ENCODE data around the gene NARF. TPM values are rescaled to one million over a fixed set of nuclear protein-coding genes. Genes with fewer than 3 reads are reported as not detected.

Gene NARF
- total RNA-seq, 1 experiment from 2014 or later, result 16.5 TPM

DNA sequence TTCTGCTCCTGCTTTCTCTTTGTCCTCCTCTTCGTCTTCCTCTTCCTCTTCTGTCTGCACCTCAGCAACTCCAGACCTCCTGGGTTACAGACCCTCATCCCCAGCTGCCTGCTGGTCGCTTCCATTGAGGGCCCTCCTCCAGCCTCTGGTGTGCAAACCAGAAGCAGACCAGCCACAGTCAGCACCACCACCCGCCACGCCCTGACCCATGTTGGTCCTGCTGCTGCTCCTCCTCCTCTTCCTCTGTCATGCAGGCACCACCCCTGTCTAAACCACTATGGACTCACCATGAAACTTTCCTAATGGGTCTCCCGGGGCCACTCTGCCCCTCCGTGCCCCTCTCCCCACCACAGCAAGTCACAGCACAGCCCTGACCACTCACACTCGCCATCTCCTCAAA is 28.7 kb upstream of the NARF start:
- in situ Hi-C loops (cut with HindIII; ENCODE audit: low sequenced_read_pairs), result no loop called here
- no peak for DNase-seq (ENCODE audit: low spot score)

DNA sequence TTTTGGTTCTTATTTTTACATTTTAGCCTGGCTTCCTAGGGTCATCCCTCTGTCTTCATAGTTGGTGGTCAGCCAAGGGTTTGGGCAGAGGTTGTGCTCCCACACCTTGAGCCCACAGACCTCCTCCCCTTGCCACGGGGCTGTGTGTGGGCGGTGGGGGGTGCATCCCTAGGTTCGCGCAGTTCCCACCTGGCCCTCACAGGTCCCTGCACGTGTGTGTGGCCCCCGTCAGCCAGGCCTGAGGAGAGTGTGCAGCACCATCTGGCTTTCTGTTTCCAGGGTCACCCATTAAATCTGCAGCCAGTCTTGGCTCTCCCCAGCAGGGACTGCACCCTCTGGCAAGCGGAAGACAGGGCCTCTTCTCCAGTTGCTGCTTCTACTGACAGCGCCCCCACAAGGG is 26.5 kb upstream of the NARF start:
- in situ Hi-C loops (cut with HindIII; ENCODE audit: low sequenced_read_pairs), result no loop called here
- DNase-seq (ENCODE audit: low spot score), result no peak

DNA sequence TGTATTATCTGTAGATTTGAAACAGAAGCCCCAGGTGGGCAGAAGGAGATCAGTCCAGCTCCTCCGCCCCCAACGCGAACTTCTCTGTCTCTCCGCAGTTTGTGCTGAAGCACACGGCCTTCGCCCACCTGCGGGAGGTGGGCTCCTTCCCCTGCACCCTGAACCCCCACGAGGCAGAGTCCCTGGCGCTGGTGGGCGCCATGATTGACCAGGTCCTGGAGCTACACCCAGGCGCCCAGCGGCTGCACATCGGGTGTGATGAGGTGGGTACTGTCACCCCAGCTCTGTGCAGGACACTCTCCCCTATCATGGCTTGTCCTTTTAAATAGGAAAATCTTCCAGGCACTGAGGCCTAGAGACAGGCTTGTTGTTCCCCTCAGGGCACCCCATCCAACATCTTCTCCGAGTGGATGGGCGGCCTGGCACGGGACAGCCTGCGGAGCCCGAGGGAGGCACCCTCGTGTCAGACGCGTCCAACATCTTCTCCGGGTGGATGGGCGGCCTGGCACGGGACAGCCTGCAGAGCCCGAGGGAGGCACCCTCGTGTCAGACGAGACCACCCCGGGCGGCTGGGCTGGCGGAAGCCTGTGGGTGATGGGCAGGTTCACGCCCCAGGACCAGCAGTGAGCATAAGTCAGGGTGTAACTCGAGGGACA is 24.9 kb upstream of the NARF start:
- in situ Hi-C loops (cut with HindIII; ENCODE audit: low sequenced_read_pairs), result no loop called here
- DNase-seq (ENCODE audit: low spot score), result no peak

- in situ Hi-C loops (cut with HindIII; ENCODE audit: low sequenced_read_pairs), result no loop called here
- no peak for DNase-seq (ENCODE audit: low spot score)
Measured at GRCh38 chr17:82434216-82434565, 24.4 kb upstream of the NARF start.

- no peak for DNase-seq (ENCODE audit: low spot score)
- in situ Hi-C loops (cut with HindIII; ENCODE audit: low sequenced_read_pairs), result no loop called here
Measured at GRCh38 chr17:82435103-82435502, 23.4 kb upstream of the NARF start.

GRCh38 chr17:82435601-82436583 is 22.6 kb upstream of the NARF start:
- in situ Hi-C loops (cut with HindIII; ENCODE audit: low sequenced_read_pairs), result no loop called here
- DNase-seq (ENCODE audit: low spot score), result no peak

DNA sequence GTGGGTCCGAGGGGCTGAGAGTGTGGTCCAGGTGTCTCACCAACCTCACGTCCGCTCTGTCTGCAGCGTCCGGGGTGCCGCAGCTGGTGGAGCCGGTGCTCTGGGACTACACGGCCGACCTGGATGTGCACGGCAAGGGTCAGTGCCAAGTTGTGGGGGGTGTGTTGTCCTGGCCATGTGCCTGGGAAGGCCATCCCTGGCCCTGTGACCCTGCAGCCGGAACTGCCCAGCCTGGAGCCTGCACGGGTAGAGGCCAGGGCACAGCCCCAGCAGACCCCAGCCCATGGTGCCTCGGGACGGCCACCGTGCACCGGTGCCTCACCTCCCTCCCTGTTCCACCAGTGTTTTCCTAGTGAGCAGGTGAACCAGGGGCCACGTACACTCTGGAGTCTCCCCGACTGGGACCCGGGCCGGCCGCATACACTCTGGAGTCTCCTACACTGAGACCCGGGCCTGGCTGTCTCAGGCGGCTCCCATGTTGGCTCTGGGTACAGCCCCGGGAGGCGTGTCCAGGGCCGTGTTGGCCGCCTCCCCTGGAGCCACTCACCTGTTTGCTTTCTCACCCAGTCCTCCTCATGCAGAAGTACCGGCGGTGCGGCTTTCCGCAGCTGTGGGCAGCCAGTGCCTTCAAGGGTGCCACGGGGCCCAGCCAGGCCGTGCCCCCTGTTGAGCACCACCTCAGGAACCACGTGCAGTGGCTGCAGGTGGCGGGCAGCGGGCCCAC is 21.8 kb upstream of the NARF start:
- DNase-seq (ENCODE audit: low spot score), result no peak
- in situ Hi-C loops (cut with HindIII; ENCODE audit: low sequenced_read_pairs), result no loop called here

- no peak for DNase-seq (ENCODE audit: low spot score)
- in situ Hi-C loops (cut with HindIII; ENCODE audit: low sequenced_read_pairs), result no loop called here
Measured at GRCh38 chr17:82437325-82437668, 21.2 kb upstream of the NARF start.

GRCh38 chr17:82438401-82439193 is 19.9 kb upstream of the NARF start:
- DNase-seq (ENCODE audit: low spot score), result no peak
- in situ Hi-C loops (cut with HindIII; ENCODE audit: low sequenced_read_pairs), result no loop called here

DNA sequence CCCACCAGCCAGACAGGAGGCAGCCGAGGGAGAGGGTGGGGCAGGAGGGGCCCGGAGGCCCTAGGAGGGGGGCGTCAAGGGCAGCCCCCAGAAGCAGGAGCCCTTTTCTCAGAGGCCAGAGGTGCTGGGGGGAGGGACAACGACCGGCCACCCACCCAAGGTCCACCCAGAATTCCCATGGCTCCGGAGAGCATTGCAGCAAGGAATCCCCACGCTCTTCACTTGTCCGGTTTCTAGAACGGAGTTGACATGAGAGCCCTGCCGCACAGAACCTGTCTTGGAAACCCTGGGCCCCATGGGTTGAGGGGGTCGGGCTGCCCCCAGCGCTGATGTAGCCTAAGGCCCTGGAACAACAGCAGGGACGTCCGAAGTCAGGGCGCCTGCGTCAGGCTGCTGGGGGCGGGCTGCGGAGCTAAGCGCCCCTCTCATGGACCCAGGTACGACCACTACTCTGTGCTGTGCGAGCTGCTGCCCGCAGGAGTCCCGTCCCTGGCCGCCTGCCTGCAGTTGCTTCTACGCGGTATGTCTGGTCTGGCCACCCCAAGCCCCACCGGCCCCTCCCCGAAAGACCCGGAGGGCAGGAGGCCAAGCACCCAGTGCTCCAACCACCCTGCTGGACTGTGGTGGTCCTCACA is 19.2 kb upstream of the NARF start:
- in situ Hi-C loops (cut with HindIII; ENCODE audit: low sequenced_read_pairs), result no loop called here
- no peak for DNase-seq (ENCODE audit: low spot score)

DNA sequence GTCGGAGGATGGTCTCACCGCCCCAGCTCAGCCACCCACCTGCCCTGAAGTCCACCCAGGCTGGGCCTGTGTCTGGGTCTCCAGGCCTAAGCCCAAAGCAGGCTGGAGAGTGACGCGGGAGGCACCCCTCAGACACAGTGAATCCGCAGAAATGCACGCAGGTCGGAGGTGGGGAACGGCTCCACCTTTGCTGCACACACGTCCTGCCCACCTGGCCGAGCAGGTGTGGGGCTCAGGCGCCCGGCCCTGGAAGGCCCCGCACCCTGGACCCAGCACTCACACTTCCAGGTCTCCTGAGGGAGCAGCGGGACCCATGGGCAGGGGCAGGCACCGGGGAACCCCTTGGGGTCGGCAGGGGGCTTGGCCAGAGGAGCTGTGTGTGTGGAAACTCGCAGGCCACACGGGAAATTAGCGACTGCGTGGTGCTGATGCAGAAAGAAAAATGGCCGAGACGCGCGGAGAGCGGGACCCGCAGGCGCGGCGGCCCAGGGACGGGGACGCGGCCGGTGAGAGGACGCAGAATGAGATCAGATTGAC is 18.6 kb upstream of the NARF start:
- in situ Hi-C loops (cut with HindIII; ENCODE audit: low sequenced_read_pairs), result no loop called here
- no peak for DNase-seq (ENCODE audit: low spot score)

DNA sequence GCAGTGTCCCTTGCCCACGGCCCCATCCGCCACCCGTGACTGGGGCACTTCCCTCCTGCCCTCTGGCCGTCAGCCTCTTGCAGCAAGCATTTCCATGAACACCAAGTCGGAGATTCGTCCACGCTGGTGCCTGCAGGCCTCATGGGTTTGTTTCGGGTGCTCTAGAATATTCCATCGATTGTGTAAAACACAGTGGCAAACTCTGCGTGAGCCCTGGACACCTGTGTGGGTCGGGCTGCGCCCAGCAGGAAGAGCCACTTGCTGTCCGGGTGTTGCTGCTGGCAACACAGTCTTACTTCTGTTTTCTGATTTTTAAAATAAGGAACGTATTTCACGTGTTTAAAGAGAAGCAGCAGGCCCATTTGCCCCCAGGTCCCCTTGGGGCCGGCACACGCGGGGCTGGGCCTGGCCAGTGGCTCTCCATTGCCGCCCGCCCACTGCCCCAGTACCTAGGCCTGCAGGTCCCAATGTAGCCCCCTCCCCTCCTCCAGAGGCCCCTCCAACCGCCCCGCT is 18.0 kb upstream of the NARF start:
- in situ Hi-C loops (cut with HindIII; ENCODE audit: low sequenced_read_pairs), result no loop called here
- DNase-seq (ENCODE audit: low spot score), result no peak

DNA sequence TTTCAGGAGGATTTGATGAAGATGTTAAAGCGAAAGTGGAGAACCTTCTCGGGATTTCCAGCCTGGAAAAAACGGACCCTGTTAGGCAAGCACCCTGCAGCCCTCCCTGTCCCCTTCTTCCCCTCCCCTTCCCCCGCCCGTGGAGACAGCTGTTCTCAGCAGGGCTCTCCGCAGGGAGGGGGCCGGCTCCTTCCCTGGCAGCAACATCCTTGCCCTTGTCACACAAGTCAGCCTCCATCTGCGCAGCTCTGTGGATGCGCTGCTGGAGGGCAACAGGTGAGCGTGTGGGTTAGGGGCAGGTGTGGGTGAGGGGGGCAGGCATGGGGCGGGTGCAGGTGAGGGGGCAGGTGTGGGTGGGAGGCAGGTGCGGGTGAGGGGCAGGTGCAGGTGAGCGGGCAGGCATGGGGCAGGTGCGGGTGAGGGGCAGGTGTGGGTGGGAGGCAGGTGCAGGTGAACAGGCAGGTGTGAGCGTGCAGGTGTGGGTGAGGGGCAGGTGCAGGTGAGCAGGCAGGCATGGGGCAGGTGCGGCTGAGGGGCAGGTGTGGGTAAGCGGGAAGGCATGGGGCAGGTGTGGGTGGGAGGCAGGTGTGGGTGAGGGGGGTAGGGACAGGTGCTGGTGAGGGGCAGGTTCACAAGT is 17.4 kb upstream of the NARF start:
- in situ Hi-C loops (cut with HindIII; ENCODE audit: low sequenced_read_pairs), result no loop called here
- DNase-seq (ENCODE audit: low spot score), result no peak

DNA sequence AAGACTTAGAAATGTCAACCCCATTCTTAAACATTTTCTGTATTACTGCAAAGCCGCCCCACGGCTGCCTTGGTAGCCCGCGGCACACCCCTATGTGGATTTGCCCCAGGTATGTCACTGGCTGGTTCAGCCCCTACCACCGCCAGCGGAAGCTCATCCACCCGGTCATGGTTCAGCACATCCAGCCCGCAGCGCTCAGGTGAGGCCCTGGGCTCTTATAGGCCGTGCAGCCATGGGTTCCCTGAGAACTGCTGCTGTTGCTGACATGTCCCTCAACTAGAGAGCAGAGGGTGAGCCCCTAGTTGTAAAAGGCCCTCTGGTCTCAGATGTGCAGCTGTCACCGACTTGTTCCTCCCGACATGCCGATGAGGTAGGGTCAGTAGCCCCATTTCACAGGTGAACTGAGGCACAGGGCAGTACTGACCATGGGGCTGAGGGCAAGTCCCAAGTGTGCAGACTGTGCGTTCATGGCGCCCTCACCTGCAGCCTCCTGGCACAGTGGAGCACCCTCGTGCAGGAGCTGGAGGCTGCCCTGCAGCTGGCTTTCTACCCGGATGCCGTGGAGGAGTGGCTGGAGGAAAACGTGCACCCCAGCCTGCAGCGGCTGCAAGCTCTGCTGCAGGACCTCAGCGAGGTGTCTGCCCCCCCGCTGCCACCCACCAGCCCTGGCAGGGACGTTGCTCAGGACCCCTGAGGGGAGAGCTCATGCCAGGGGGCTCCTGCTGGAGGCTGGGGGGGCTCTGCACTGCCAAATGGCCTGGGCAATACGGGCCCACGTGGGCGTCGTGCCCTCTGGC is 16.7 kb upstream of the NARF start:
- no peak for DNase-seq (ENCODE audit: low spot score)
- in situ Hi-C loops (cut with HindIII; ENCODE audit: low sequenced_read_pairs), result no loop called here

DNA sequence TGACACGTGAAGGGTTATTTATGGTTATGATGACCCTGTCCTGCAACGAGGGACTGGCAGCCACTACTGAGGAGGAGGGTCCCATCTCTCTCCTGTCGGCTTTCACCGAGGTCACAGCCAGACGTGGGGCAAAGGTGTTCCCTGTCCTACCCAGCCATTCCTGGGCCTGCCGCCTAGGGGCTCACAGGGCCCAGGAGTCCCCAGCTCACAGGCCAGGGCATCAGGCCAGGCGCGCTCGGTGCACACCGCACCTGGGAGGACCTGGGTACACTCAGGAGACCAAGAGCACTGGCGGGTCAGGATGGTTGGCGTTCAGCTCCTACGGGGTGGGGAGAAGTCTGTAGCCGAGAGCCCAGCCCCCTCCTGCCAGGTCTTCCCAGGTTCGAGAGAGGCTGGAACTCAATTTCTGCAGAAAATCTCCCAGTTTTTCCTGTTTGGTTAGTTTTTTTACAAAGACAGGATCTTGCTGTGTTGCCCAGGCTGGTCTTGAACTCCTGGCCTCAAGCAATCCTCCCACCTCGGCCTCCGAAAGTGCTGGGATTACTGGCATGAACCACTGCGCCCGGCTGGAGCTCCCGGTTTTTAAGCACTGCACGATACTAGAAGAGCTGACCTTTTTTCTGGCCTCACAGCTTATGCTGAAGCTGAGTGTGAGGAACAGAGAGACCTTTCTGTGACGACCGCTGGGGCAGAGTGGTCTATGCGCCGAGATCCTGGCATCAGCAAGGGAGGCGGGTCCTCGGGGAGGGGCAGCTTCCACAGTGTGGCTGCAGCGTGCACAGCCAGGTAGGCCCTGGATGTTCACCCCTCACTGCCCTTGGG is 15.7 kb upstream of the NARF start:
- DNase-seq (ENCODE audit: low spot score), result no peak

GRCh38 chr17:82443465-82444283 is 14.9 kb upstream of the NARF start:
- in situ Hi-C loops (cut with HindIII; ENCODE audit: low sequenced_read_pairs), result no loop called here
- DNase-seq (ENCODE audit: low spot score), result no peak

More for the DNA sequence above, 15.7 kb upstream of the NARF start:
- in situ Hi-C loops (cut with HindIII; ENCODE audit: low sequenced_read_pairs), result no loop called here

Data from G401 (cell line).